NB4 (cell line): Measurements from ENCODE around the gene CUX1.

Experiments
- DNase-seq: peaks from one replicate; pipeline ENCODE4 v3.0.0; 2010; ENCODE audit warnings: low read depth
- H3K4me3 ChIP-seq: one replicate; pipeline ENCODE4 v1.5.1; 2011; ENCODE audit warnings: mild to moderate bottlenecking, low read depth, low read length, moderate library complexity
- MAX ChIP-seq: IDR thresholded peaks from 2 replicates; pipeline ENCODE4 v1.6.1; 2011; ENCODE audit warnings: low read depth, low read length
- MYC ChIP-seq: IDR thresholded peaks from 2 replicates; pipeline ENCODE4 v1.6.1; 2011; ENCODE audit warnings: low read depth, low read length
- POLR2A ChIP-seq: IDR thresholded peaks from 2 replicates; pipeline ENCODE4 v1.6.1; 2011; ENCODE audit warnings: mild to moderate bottlenecking; ENCODE audit not compliant: insufficient read length; ENCODE audit errors: extremely low read depth
- TF ChIP-seq, protein P1 (sequence below): IDR thresholded peaks from one replicate; pipeline ENCODE4 v1.5.1; 2012; ENCODE audit warnings: low read depth, low read length

Gene CUX1

GRCh38 chr7:101933688-101934121, 116.3 kb downstream of the CUX1 start:
- no peak for DNase-seq
- no peak overlapping the region for H3K4me3 ChIP-seq
- TF ChIP-seq MYC: no peak
- TF ChIP-seq MAX: no peak
- TF ChIP-seq POLR2A: no peak
- TF ChIP-seq, protein P1, sequence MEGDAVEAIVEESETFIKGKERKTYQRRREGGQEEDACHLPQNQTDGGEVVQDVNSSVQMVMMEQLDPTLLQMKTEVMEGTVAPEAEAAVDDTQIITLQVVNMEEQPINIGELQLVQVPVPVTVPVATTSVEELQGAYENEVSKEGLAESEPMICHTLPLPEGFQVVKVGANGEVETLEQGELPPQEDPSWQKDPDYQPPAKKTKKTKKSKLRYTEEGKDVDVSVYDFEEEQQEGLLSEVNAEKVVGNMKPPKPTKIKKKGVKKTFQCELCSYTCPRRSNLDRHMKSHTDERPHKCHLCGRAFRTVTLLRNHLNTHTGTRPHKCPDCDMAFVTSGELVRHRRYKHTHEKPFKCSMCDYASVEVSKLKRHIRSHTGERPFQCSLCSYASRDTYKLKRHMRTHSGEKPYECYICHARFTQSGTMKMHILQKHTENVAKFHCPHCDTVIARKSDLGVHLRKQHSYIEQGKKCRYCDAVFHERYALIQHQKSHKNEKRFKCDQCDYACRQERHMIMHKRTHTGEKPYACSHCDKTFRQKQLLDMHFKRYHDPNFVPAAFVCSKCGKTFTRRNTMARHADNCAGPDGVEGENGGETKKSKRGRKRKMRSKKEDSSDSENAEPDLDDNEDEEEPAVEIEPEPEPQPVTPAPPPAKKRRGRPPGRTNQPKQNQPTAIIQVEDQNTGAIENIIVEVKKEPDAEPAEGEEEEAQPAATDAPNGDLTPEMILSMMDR: no peak

DNA sequence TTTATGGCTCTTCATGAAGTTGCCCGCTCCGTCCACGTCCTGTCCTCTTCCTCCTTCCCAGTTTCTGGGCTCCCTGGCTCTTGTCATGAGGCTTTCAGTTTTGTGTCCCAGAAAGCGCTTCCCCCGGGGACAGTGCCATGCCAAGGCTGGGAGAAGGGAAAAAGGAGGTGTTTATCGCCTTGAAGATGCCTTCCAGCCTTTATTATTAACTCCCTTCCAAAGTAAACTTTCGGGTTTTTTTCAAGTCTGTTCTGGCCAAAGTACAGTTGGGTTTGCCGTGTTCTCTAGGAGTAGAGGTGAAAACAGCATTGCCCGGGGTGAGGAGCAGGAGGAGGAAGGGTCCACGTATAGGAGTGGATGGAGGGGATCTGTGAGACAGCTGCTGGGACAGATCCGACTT, 117.2 kb downstream of the CUX1 start:
- no peak for DNase-seq
- H3K4me3 ChIP-seq: no peak overlapping the region
- TF ChIP-seq, protein P1: no peak
- TF ChIP-seq MYC (no peak), MAX (no peak), POLR2A (no peak)

DNA sequence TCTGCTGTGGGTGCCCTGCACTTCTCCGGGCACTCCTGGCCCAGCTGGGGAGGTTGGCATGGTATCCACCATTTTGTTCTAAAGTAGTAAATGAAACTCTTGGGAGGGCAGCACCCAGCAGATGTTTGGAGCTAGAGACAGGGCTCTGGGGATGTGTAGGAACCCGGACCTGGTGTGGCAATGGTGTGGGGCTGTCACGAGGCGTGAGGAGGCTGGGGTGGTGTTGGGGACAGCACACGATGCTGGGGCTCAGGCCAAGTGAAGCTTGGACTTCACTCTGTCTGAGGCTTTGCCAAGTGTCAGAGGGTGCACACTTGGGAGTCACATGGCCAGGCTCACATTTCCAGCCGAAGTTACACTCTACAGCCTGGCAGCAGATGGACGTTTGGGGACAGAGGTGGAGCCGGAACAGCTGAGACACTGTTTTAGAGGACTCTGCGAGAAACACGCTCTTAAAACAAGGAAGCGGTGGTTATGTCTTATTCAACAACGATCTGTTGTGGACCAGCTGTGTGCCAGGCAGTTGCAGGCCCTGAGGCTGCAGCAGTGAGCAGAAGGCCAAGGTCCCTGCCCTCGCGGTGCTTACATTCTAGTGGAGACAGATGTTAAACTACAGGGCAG, 118.2 kb downstream of the CUX1 start:
- no peak overlapping the region for H3K4me3 ChIP-seq
- no peak for TF ChIP-seq POLR2A
- no peak for DNase-seq

GRCh38 chr7:101936223-101936610, 118.8 kb downstream of the CUX1 start:
- no peak overlapping the region for H3K4me3 ChIP-seq
- no peak for DNase-seq
- TF ChIP-seq MAX: no peak
- TF ChIP-seq, protein P1: no peak
- TF ChIP-seq MYC: no peak
- no peak for TF ChIP-seq POLR2A

DNA sequence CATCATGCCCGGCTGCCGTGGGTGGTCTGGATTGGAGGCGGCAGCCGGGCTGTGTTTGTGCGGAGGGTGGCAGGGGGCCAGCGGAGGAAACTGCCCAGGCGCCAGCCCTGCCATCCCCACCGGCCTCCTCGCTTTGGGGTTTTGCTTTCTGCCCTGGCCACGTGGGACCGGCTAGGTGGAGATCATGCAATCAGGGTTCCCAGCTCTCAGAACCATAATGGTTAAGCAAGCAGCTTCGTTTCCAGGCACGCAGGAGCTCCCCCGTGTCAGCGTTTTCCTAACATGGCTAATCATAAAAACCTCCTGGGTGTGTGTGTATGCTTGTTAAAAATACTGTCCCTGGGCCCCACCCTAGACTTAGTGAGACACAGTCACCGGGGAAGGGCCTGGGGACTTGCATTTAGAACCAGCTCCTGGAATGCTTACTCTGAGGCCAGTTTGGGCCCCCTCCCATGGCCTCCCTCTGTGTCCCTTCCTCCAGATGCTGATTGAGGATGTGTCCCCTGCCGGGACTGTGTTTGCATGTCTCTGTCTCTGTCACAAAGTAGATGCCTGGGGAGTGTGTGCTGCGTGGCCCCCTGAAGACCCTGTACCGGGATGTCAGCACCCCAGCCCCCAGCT, 119.3 kb downstream of the CUX1 start:
- TF ChIP-seq POLR2A (no peak), MAX (no peak), MYC (no peak)
- TF ChIP-seq, protein P1: no peak
- no peak for DNase-seq
- no peak overlapping the region for H3K4me3 ChIP-seq

DNA sequence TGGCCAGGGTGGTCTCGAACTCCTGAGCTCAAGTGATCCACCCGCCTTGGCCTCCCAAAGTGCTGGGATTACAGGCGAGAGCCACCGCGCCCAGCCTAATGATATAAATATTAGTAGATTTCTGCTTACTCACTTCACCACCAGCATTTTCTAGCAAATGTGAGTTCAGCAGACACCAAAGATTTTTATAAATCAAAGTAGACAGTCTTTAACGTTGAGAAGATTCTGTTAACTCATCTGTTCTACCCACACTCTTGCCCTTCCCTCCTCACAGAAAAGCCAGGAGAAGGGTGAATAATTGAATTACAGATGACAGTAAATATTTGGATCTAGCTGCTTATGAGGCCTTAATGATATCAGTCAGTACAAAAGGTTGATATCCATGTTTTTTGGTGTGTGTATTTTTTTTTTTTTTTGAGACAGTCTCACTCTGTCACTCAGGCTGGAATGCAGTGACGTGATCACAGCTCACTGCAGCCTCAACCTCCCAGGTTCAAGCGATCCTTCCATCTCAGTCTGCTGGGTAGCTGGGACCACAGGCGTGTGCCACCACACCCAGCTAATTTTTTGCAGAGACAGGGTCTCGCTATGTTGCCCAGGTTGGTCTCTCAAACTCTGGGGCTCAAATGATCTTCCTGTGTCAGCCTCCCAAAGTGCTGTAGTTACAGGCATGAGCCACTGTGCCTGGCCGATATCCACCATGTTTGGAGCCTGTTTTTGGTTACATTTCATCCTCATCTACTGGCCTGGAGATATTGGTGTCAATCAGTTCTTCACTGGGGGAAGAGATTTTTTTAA, 120.5 kb downstream of the CUX1 start:
- DNase-seq: no peak
- H3K4me3 ChIP-seq: no peak overlapping the region
- TF ChIP-seq, protein P1: no peak
- TF ChIP-seq MYC: no peak
- no peak for TF ChIP-seq POLR2A
- no peak for TF ChIP-seq MAX
